Head of caudate nucleus (tissue), 42 donors: ENCODE results near the gene CLCN5.

Experiments
- DNase-seq, 42 donors: peaks; one replicate each; pipeline versions ENCODE4 v3.0.0 to v3.0.0-alpha.2; 2020 to 2021; ENCODE audit warnings: mixed read lengths in 7 of 42
- intact Hi-C: fragments of 100-400 bp; cut with DNase I; formaldehyde crosslinking; loops from one replicate; pipeline ENCODE4 v1.15.0; 2022

The CLCN5 gene

GRCh38 chrX:50067435-50068284 is 145.3 kb downstream of the CLCN5 start:
- peak in 41 of 42 donors; percentile 2 to 69 (median 27) for DNase-seq
- intact Hi-C loops: no loop called here

- DNase-seq: no peak
- intact Hi-C loops: no loop called here
Measured at GRCh38 chrX:50068285-50068563, 145.8 kb downstream of the CLCN5 start.

- intact Hi-C loops: no loop called here
- DNase-seq: no peak
Measured at GRCh38 chrX:50068893-50069292, 146.5 kb downstream of the CLCN5 start.

- intact Hi-C loops: loop anchor here (10.0 kb wide), 1 partner anchor 157 kb away; no protein-coding TSS in a partner anchor
Measured at GRCh38 chrX:50071494-50071893, 149.1 kb downstream of the CLCN5 start.

GRCh38 chrX:50072110-50072509 is 149.7 kb downstream of the CLCN5 start:
- intact Hi-C loops: loop anchor here (10.0 kb wide), 1 partner anchor 157 kb away; no protein-coding TSS in a partner anchor
- DNase-seq: no peak

More at GRCh38 chrX:50071494-50071893, 149.1 kb downstream of the CLCN5 start:
- no peak for DNase-seq

- intact Hi-C loops: loop anchor here (10.0 kb wide), 1 partner anchor 159 kb away; no protein-coding TSS in a partner anchor
- DNase-seq: no peak
Measured at GRCh38 chrX:50073601-50074000, 151.2 kb downstream of the CLCN5 start.

- no peak for DNase-seq
- intact Hi-C loops: loop anchor here (10.0 kb wide), 1 partner anchor 161 kb away; no protein-coding TSS in a partner anchor
Measured at GRCh38 chrX:50075630-50076339, 153.4 kb downstream of the CLCN5 start.

- intact Hi-C loops: no loop called here
- DNase-seq: peak in 41 of 42 donors; percentile 4 to 68 (median 31)
Measured at GRCh38 chrX:50081282-50081889, 159.0 kb downstream of the CLCN5 start.

GRCh38 chrX:50082741-50083140 is 160.3 kb downstream of the CLCN5 start:
- no peak for DNase-seq
- intact Hi-C loops: no loop called here

GRCh38 chrX:50088645-50089044 is 166.2 kb downstream of the CLCN5 start:
- no peak for DNase-seq
- intact Hi-C loops: no loop called here

- no peak for DNase-seq
- intact Hi-C loops: no loop called here
Measured at GRCh38 chrX:50093625-50094024, 171.2 kb downstream of the CLCN5 start.

- no peak for DNase-seq
- intact Hi-C loops: no loop called here
Measured at GRCh38 chrX:50097071-50097470, 174.7 kb downstream of the CLCN5 start.

- DNase-seq: no peak
- intact Hi-C loops: no loop called here
Measured at GRCh38 chrX:50098241-50098640, 175.8 kb downstream of the CLCN5 start.

GRCh38 chrX:50098749-50099148 is 176.4 kb downstream of the CLCN5 start:
- intact Hi-C loops: no loop called here
- DNase-seq: no peak

GRCh38 chrX:50099331-50099730 is 176.9 kb downstream of the CLCN5 start:
- intact Hi-C loops: no loop called here
- DNase-seq: no peak

- intact Hi-C loops: no loop called here
- peak in 11 of 42 donors; percentile 1 to 36 (median 9) for DNase-seq
Measured at GRCh38 chrX:50100188-50100587, 177.8 kb downstream of the CLCN5 start.

- intact Hi-C loops: no loop called here
- no peak for DNase-seq
Measured at GRCh38 chrX:50103176-50103575, 180.8 kb downstream of the CLCN5 start.

- intact Hi-C loops: no loop called here
- DNase-seq: no peak
Measured at GRCh38 chrX:50103866-50104566, 181.6 kb downstream of the CLCN5 start.

GRCh38 chrX:50106051-50106675 is 183.8 kb downstream of the CLCN5 start:
- no peak for DNase-seq
- intact Hi-C loops: no loop called here
